ENCODE measurements around the gene EDC3.
A peak's percentile ranks its signal among the peaks of the same experiment; 100 is the strongest.
"Not testable (repeated sequence)": the region's sequence is repeated elsewhere in the genome, so short reads cannot be mapped to it uniquely, and the experiment has no call there.

The EDC3 gene

DNA sequence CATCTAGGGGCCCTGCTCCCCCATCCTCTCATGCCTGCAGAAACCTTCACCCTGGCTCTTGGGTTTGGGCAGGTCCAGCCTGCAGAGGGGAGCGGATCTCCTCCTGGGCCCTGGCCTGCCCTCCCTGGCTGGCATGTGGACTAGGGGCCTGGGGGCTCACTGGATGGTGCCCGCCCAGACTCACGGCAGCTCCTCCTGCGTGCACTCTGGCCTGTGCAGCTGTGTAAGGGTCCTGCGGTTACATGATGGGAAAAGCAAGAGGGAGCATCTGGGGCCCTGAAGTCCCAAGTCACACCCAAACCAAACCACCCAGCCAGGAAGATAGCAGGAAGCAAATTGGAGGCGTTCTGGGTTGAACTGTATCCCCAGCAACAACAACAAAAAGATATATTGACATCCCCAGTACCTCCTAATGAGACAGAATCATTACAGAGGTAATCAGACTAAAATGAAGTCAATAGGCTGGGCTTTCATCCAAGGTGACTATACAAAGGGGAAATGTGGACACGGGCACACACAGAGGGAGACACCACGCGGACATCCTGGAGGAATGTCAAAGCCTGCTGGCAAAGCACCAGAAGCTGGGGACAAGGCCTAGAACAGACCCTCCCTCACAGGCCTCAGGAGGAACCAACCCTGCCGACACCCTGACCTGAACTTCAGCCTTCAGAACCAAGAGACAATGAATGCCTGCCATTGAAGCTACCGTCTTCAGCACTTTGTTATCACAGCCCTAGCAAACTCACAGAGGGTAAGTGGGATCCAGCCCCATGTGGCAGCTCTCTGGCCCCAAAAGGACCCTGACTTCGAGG is 90.6 kb downstream of the EDC3 start:
- DNase-seq, result no peak

DNA sequence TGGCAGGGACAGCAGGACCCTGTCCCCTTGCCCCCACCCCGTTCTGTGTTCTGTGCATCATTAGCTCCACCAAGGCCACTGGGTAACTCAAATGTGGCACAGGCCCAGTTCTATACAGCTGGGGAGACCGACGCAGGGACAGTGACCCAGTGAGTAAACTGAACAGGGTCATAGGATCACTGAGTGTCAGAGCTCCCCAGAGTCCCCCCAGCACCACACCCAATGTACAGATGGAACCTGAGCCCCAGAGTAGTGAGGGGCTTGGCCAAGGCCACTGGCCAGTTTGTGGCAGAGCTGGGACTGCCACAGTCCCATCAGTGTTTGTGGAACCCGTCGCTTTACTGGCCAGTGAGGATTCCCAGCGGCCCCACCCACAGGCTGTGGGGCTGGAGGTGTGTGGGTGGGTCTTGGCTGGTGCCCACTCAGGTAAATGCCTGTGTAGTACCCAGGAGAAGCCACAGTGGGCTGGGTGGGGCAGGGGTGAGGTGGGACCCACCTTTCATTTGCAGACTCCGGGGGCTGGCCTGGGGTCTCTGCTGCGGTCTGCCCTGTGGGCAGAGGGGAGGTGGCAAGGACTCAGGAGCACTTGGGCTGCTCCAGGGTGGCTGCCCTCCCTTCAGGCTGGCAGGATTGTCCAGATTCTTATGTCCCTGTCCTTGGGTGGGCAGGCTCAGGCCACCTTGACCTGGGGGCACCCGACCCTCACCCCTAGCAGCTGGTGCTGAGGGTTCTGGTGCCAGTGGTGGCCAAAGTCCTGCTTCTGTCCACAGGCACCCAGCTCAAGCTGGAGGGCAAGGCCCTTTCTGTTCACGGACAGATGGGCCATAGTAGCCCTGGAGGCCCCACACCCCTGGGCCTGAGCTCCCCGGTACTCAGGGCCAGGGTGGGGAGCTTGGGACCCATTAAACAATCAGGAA is 91.8 kb downstream of the EDC3 start:
- DNase-seq, result no peak

GRCh38 chr15:74603026-74603788 is 92.6 kb downstream of the EDC3 start:
- no peak for DNase-seq

DNA sequence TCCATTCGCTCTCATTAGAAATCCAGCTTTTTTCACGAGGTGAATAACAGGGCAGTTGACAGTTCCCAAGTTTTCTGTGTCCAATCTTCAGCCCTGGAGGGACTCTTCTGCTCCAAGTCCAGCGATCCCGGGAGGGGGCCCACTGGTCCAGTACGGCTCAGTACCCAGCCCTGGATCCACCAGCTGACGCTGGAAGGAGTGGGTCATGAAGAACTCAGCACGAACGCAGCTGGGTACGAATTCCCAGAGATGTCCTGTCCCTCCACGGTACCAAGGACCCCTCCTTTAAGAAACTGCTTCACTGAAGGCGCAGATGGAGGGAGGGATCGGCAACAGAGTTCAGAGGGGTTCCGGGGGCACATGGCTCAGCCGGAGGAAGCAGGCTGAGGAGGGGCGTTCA is 96.7 kb downstream of the EDC3 start:
- DNase-seq, result no peak

DNA sequence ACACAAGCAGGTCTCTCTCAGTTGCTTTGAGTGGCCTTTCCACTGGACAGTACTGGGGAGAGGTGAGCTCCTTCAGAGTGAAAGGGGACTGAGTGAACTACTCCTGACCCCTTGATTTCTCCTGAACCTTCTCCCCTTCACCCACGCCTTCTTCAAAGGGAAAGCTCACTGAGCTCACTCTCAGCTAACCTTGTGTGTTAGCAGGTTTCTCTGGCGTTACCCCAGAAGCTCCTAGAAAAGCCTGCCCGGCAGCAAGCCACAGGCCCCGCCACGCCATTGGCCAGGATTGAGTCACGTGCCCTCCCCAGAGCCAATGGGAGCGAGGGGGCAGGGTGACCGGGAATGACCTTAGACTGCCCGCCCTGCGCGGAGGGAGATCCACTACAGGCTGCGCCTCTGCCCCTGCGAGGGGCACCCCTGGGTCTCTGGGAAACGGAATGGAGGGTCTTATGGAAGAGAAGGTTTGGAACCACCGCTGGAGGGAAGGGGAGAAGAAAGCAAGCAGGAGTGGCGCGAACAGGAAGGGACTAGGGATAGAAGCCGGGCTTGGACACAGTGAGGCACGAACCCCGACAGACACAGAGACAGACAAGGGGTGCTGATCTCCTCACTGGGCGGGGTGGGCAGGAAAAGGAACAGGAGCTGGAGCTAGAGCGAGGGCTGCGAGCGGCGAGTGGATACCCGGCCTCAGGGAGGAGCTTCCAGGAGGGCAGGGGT is 97.5 kb downstream of the EDC3 start:
- DNase-seq, result peak; percentile 77 to 79

DNA sequence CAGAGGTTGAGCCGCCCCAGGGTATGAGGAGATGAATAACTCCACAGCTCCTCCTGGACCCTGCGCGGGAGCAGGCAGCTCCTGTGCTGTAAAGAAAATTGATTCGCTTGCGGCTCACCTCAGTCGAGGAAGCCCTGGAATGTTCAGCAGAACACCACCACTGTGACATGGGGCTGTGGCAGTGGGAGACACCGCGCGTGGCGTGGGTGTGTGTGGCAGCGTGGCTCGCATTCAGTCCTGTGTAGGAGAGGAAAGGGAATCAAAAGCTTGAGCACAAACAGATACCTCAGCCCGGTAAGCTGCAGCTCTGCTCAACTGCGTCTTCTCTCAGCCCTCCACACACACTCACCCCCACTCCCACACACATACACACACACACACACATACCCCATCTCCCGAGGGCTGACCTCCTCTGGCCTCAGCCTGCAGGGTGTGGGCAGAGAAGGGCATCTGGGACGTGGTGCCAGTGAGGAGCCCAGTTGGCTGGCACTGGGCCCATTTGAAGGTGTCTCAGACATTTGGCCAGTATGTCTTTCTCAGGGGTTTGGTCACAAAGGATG is 98.6 kb downstream of the EDC3 start:
- not testable (repeated sequence) for DNase-seq

GRCh38 chr15:74596736-74597135 is 99.1 kb downstream of the EDC3 start:
- not testable (repeated sequence) for DNase-seq

GRCh38 chr15:74595271-74595670 is 100.6 kb downstream of the EDC3 start:
- DNase-seq, result no peak

DNA sequence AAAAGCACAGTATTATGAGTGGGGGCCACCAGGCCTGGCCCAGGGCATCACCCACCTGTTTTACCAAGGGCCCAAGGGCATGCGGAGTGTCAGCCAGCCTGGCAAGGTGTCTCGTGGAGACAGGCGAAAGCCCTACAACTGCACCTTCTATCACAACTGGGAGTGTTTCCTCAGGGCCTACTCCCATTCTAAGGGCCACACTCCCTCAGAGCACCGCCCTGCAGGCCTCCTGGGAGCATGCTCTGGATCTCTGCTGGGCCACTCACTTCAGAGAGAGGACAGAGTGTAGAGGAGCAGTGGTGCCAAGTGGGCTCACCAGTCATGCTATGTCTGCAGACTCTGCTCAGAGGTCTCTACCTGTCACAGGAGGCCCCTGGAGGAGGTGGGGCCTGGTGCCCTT is 101.4 kb downstream of the EDC3 start:
- DNase-seq, result no peak

- no peak for DNase-seq
Observed at GRCh38 chr15:74593122-74593521, 102.7 kb downstream of the EDC3 start.

- no peak for DNase-seq
Observed at GRCh38 chr15:74592222-74592621, 103.6 kb downstream of the EDC3 start.

- DNase-seq, result no peak
Observed at GRCh38 chr15:74589826-74590225, 106.0 kb downstream of the EDC3 start.

GRCh38 chr15:74585857-74586256 is 110.0 kb downstream of the EDC3 start:
- DNase-seq, result no peak

DNA sequence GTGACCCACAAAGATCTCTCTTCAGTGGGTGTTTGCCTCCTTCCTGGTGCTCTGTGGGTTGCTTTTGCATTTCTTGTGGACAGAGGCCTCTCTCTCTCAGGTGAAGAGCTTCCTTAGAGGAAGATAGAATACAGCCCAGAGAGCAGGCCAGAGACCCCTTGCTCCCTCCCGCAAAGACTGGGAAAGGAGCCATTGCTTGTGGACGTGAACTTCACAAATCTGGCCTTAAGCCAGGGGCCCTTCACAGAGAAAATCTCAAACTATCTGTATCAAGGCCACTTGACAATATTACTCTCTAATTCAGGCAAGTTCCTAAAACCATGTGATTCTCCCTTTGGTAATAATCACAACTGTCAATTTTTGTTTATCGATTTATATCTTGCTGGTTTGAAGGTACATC is 110.6 kb downstream of the EDC3 start:
- no peak for DNase-seq

DNA sequence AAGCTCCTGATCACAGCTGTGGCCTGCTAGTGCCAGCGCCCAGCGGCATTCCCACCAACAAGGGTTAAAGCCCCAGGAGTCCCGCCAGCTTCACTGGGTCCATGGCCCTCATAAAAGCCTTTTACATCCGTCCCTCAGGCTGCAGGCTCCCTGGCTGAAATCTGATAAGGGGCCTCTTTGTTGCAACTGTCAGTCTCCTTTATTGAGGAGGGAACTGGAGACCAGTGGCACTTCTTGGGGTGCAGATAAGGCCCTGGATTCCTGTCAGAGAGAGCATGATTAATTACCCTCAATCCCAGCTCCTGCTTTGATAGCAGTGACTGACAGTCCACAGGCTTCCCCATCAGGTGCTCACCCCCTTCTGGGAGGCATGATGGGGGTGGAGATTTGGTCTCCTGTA is 111.0 kb downstream of the EDC3 start:
- DNase-seq, result no peak

DNA sequence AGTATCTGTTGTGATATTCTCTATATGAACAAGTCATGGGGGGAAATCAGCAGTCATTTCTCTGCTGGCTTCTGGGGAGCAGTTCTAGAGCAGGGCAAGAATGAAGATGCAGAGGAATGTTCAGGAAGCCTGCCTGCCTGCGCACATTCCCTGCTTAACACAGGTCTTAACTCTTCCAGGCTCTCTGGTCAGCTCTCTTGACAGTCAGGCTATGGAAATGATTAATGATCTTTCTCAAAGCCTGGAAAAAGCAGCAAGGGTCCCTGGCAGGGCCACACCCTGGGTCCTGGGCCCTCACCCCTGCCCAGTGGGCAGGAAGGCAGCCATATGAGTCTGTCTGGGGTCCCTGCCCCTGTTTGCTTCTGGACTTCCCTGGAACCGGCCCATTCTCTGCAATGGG is 111.6 kb downstream of the EDC3 start:
- no peak for DNase-seq

Data from activated CD4-positive, alpha-beta T cell treated with anti-CD3 and anti-CD28 coated beads, Interleukin-2, amount 50 U/mL, for 4 hours (primary cell).